GM19239 (cell line): ENCODE results near the gene SLC9A9.

ENCODE experiments used
- DNase-seq: peaks from one replicate; pipeline ENCODE4 v3.0.0; 2011; ENCODE audit warnings: low spot score; ENCODE audit not compliant: insufficient read length
- FAIRE-seq: peaks from 2 replicates; lab custom pipeline; 2011; peaks lifted over from hg19 to GRCh38; lab: Jason Lieb, UNC

Gene SLC9A9

DNA sequence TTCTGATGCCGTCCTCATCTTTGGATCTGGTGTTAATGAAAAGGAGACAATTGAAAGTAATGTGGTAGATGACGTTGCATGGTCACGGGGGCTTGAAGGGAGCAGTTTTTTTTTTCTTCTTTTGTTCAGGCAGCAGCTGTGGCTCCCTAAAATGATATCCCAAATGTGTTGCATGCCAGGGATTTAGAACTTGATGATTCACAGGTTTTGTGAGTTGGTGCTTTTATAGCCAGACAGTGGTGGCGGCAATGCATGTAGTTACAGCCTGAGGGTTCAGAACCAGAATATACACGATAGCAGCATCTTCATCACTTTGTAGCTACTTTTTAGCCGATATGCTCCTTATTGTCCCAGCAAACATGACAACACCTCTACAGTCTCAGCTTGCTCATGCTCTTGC lies 595.3 kb downstream of the SLC9A9 start:
- FAIRE-seq (no peak), DNase-seq (no peak)

DNA sequence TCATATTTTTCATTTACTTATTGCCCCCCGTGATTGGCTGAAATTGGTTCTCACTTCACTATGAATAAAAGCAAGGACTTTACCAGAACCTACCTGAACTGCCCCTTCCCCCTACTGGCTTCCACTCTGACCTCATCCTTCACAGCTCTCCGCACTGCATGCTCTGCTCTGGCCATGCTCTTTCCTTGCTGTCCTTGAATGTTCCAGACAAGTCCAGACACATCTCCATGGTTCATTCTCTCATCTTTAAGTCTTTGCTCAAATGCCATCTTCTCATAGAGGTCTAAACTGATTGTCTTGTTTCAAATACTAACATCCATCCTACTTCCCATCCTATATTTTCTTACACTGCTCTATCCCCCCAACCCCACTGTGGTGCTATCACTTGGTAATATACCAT lies 599.3 kb downstream of the SLC9A9 start:
- FAIRE-seq: no peak

DNA sequence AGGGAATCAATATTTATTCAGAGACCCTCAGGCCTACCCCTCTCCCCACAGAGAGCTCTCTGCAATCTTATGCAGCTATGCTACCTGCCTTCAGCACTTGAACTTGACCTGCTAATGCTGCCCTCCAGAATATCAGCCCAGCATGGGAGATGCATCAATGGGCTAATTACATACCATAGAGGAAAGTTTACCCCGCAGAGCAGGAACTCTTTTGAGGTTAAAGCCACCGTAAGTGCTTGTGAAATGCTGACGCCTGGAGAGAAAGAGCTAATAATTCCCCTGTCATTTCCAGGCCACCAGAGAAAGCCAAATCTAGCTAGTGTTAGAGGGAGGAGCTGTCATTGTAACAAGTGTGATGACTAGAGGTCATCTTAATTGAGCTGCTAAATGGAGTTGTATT lies 601.2 kb downstream of the SLC9A9 start:
- DNase-seq (no peak), FAIRE-seq (no peak)

More for the DNA sequence above, 599.3 kb downstream of the SLC9A9 start:
- no peak for DNase-seq

DNA sequence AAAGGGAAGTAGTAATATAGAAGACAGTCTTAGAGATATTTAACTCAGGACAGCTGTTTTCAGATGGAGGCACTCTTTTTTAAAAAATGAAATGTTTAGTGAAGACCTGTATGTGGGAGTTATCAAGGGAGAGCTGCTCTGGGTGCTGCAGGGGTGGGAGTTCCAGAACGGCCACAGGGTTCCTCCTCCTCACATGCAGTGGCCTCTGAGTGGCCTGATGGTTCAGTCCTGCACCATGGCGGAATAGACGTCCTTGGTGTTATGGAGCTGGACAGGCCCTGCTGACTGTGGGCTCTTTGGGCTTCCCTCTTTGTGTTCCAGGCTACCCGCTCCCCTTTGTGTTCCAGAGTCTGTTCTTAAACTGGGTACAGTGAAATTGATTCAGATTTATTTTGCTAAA lies 602.6 kb downstream of the SLC9A9 start:
- FAIRE-seq (no peak), DNase-seq (no peak)

DNA sequence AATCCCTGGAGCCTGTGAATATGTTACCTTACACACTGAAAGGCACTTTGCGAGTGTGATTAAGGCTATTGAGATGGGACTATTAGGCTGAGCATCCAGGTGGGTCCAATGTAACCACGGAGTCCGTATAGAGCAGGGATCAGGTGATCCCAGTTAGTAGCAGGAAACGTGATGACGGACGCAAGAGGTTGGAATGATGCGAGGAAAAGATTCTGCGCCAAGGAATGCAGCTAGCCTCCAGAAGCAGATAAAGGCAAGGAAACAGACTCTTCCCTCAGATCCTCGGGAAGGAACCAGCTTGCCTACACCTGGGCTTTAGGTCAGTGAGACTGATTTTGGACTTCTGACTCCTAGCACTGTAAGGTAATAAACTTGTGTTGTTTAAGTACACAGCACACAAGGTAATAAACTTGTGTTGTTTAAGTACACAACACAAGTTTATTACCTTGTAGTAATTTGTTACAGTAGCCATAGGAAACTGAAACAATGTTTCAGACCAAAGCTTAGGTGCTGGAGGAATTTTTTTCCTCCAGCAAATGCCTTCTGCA lies 603.7 kb downstream of the SLC9A9 start:
- FAIRE-seq: no peak
- no peak for DNase-seq

DNA sequence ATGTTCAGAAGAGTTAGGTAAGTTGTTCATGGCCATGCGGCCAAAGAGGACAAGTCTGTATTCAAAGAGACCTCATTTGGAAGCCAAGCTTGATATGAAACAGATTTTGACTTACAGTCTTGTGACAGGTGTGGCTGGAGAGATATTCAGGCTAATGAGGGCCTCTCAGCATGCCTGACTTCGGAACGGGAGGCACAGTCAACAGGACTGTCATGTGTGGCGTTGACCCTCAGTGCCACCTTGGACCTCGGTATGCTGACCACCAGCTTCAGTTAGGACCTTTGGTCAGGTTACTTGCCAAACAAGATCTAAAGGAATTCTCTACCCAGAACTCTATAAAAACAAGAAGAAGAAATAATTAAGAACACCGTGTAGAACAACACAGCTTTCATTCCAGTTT lies 604.6 kb downstream of the SLC9A9 start:
- no peak for FAIRE-seq

DNA sequence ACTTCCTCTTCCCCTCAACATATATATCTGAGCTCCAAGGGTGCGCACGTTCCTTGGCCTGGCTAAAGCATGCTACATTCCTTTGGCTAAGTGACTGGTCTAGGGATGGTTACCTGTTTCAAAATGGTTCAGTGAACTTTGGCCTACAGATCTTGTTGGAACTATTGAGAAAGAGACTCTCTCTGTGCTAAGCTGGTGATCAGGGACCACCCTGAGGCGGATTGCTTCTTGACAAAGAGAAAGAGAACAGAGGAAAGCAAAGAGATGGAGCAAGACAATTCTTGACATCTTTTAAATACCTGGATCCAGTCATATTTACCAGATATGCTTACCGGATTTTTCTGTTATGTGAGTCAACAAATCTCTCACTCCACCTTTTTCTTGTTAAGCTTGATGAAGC lies 605.6 kb downstream of the SLC9A9 start:
- no peak for DNase-seq
- no peak for FAIRE-seq

More for the DNA sequence above, 604.6 kb downstream of the SLC9A9 start:
- no peak for DNase-seq

DNA sequence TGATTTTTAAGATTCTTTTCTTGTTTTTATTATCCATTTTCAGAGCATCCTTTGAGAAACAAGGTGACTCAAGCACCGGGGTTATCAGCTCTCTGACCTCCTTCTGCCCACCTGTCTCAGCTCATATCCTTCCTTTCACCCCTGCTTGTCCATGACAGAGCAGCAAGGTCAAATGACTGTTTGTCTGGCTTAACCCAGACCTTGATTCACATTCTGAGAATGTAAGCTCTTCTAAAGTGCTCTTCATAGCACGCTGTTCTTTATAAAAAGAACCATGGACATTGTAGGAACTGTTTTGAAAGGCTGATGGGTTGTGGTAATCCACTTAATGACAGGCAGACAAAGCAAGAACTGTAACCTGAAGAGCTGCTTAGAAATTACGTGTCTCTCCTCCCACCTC lies 606.2 kb downstream of the SLC9A9 start:
- DNase-seq (no peak), FAIRE-seq (no peak)

DNA sequence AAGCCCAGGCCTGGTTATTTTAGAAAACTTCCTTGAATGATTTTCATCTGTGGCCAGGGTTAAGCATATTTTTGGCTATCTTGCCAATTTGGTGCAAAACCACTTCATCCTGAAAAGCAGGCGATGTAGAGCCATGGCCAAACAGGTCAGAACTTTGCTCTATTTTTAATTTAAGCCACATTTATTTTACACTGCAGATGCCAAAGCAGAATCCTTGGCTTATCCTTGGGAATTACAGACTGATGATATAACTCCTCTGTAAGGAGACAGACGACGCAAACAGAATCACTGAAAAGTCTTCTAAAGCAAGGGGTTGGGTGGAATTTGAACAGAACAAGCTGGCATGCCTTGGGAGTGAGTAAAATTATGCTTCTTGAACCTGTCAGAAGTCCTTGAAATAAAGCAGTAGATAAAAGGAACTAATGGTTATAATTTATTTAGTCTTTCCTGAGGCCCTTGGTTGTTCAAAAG lies 606.8 kb downstream of the SLC9A9 start:
- DNase-seq: no peak

DNA sequence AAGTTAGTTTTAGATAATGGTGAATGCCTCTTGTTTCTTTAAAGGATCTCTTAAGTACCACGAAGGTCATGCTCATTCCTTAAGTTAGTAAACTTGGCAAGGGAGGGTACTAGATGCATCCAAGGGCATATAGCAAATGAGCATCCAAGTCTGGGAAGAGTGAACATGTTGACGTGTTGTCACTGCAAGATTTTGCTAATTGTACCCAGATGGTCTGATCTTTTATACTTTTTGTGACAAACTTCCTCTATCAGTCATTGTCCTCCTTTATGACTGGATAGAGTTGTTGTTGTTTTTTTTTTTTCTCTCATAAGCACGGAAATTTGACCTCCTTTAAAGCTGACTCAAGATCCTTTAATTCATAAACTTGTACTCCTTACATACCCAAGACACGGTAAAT lies 607.4 kb downstream of the SLC9A9 start:
- no peak for DNase-seq
- FAIRE-seq: no peak

More for the DNA sequence above, 606.8 kb downstream of the SLC9A9 start:
- FAIRE-seq: no peak

DNA sequence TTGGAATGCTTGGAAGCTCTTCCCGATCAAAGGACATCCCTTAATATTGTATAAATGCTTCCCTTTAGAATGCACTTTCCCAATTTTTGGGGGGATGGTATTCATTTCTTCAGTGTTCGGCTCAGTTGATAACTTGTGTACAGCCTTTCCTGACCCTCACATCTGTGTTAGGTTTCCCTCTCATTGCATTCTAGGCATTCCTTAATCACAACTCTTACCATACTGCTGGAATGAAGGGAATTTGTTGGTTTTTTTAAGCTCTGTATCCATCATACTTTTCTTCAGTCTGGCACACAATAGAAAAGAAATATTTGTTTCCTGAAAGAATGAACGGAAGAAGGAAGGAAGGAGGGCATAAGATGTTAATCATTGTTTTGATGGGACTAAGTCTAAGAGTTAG lies 609.2 kb downstream of the SLC9A9 start:
- FAIRE-seq (no peak), DNase-seq (no peak)

DNA sequence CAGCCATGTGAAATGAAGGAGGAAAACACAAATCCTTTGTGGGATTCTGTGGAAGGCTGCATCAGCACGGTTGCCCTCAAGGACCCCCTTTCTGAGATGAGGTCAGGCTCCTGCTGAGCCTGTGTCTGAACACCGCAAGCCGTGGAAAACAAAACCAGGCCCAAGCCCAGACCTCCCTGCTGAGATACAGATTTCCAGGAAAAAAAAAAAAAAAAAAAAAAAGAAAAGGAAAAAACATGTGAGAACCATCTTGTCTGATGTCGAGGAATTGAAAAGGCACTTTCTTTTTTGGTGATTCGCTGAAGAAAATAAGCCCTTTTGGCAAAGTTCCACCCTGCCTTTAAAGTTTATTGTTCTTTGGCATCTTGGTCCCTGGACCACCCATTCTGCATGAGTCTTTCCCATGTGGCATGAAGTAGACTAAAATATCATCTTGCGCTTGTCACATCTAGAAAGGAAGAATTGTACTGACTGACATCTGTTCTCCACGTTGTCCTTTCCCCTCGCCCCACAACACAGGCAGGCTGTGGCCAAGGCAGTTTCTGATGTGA lies 611.1 kb downstream of the SLC9A9 start:
- DNase-seq (no peak), FAIRE-seq (peak; percentile 35)

DNA sequence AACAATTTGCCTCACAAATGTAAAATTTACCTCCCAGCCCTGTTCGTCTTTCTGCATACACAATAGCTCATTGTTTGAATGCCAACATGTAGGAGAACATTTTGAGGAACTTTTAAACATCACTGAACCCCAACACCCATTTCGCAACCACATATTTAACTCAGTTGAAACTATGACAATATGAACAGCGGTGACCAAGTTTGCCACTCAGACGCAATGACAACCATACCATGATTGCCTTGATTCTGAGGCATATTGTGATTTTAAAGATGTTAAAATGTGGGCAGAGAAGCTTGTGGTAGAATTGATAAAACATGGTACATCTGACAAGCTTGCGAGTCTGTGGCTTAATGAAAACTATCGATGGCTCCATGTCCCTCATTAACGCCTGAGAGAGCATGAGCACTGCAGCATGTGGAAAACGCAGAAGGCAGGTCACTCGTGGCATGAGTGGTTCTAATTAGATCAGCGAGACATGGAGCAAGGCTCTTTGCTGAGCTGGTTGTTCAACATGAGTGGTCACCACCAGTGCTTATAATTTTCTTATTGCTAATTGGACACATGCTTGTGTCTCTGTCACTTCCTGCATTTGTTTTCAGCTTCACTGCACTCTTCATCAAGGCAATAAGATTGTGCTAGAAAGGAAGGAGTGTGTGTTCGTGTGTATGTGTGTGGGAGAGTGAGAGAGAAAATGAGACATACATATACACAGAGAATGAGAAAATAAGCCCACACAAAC lies 611.9 kb downstream of the SLC9A9 start:
- DNase-seq (no peak), FAIRE-seq (peak; percentile 67)

DNA sequence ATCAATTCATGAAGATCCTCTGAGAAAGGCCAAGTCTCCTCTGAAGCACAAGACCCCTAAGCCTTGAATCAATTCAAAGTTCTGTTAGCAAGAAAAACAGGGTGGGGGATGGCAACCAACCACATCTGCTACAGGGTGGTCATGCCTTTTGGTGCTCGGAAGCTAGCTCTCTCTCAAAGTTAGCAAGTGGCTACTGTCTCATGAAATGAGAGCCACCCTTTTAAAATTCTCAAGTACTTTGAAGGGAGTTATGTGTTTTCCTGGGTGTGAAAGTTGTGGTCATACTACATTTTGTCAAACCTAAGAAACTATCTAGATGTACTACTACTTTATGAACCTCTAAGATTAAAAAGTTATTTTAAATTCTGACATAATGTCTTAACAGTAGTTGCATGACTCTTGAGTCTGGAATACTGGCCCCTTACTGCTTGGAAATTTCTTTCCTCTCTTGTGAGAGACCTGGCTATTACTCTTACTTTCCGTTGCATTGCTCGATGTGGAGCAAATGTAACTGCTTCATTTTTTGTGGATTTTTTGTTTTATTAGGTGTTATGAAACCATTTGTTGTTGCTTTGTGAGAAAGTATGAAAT lies 612.6 kb downstream of the SLC9A9 start:
- DNase-seq (no peak), FAIRE-seq (no peak)

DNA sequence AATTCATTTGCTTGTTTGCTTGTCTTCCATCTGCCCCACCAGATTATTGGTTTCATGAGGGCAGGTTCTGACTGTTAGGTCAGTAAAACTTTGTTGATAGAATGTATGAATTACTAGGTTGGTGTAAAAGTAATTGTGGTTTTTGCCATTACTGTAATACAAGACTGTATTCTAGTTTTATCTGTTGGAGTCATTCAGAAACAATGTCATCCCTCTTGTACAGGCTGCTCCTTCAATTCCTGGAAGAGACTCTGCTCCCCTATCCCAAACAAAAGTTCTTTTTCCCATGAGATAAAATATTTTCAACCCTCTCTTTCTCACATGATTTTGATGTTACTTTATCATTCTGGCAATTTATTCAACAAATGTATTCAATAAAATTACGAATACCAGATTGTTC lies 613.7 kb downstream of the SLC9A9 start:
- FAIRE-seq: no peak
- no peak for DNase-seq

DNA sequence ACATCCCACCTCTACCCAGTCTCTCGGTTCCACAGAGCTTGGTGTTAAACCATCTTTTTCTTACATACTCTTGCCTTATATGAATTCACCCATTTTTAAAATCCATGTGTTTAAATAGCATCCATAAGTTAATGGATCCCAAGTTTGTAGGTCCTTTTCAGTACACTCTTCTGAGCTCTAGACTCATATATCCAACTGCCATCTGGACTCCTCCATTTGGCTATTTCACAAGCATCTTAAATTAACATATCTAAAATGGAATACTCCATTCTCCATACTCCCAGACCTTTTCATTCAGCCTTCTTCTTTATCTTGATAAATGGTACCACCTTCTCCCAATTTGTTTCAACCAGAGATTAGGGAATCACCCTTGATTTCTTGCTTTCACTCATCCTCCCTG lies 615.3 kb downstream of the SLC9A9 start:
- FAIRE-seq: no peak

DNA sequence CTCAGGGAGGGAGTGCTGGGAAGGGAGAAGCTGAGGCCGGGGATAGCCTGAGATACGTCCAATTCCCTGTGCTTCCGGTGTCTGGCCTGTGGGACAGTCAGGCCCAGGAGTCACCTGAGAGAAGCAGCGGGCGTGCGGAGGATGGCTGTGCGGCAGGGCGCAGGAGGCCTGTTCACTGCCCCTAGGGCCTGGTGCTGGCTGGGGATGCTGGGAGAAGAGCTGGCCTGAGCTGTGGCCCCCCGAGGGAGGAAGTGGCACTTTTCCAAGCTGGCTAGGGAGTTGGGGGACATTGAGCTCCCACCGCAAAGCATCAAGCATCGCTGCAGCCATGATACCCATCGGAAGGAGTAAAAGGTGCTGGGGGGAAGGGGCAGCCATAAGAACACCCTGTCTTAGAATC lies 619.9 kb downstream of the SLC9A9 start:
- FAIRE-seq: no peak
- DNase-seq: no peak

More for the DNA sequence above, 615.3 kb downstream of the SLC9A9 start:
- DNase-seq: no peak

DNA sequence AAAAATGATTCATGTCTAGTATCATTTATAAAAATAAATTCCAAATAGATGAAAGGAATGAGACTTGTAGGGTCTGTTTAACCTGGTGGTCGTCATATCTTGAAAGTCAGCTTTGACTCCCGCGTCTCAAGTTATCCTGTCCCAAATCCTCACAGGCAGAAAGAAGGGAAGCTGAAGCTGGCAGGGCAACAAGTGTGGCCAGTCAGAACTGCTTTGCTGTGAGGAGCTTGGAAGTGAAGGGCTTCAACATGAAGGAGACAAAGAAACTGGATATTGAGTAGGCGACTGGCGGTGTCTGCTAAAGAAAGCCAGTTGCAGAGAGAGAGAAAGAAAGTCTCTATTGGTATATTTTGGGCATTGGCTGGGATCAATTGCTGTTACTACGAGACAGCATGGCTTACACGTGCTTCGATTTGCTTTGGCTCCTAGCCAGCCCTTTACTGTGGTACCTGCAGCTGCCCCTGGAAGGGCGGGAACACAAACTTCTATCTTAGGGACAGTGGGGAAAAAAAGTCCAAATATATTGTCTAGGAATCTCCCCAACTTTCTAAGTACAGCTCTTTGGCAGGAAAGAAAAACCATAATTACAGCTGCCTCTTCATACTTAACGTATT lies 621.5 kb downstream of the SLC9A9 start:
- no peak for FAIRE-seq
- no peak for DNase-seq

DNA sequence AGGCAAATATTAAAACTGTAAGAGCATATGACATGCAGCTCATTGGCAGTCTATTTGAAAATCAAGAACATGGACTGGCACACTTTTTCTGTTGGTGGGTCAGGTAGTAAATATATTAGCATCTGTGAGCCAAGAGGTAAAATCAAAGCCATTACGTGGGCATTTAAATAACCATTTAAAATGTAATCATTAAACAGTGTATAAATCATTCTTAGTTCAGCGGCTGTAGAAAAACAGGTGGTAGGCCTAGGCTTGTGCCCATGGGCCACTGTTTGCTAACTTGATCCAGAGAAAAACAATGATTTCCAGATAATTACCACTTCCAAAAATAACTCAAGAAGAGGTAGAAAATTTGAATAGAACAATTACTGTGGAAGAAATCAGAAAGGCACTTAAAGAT lies 623.6 kb downstream of the SLC9A9 start:
- DNase-seq (no peak), FAIRE-seq (no peak)

DNA sequence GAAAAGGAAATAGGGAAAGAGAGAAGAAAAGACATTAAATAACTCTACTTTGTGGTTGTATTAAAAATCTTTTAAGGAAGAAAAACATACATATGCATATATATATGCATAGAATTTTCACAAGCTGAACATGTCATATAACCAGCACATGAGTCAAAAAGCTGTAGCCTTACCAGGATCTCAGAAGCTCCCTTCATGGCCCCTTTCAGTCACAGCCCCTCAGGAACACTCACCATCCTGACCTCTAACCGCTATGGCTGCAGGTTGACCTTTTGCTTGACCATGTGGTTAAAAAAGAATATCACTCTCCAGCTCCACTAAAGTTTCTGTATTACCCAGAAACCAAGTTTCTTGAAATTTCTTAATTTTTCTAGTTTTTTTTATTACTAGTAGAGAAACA lies 625.3 kb downstream of the SLC9A9 start:
- FAIRE-seq (no peak), DNase-seq (no peak)

DNA sequence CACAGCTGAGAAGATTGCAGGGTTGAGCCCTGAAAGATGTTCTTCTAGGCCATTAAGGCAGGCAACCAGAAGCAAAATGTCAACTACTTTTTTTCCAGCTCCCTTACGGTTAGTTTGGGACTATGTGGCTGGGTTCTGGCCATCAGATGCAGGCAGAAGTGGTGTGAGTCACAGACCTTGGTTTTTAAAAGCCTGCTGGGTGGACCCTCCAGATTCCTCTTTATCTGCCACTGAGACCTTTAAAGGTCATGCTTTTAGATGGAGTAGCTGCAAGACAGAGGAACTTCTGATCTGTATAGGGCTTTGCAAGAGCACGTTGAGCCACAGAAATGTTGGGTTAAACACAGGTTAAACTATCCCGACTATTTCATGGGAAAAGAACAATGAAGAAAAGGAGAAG lies 625.8 kb downstream of the SLC9A9 start:
- DNase-seq (no peak), FAIRE-seq (no peak)
